ENCODE measurements around the gene RANBP3L.

- TF ChIP-seq POLR2A (IDR thresholded peaks at IDR 0.05): no peak
- no peak for TF ChIP-seq CTCF (IDR thresholded peaks at IDR 0.05)
These were observed 22.5 kb upstream of the RANBP3L start for GRCh38 chr5:36323926-36324781.
